RPMI8226 (cell line): ENCODE measurements around the gene ZNRF2.

Experiments
- DNase-seq: peaks from one replicate; pipeline ENCODE4 v3.0.0-alpha.2; 2015

The ZNRF2 gene

GRCh38 chr7:30284298-30285066, at the start of gene ZNRF2:
ZNRF2 (plus strand) TSS chr7:30284597; CDS start chr7:30285358, 761 bp downstream.
- DNase-seq, result peak; percentile 100

DNA sequence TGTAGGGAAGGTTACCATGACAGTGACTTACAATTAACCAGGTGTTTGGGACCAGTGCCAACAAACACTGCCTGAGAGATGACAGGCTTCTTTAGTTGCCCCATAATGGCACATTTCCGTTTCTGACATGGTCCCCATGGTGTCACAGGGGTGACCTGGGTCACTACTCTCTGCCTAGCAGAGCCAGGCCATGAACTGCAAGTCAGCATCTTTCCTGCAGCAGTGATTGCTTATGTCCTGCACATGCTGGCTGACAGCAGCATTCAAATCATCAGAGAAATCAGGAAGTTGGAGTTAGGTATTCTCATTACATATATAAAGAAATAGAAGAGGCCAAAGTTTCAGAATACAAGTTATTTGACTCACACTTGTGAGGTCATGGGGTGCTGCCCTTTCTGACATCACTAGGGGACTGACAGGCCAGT, 47.1 kb upstream of the ZNRF2 start:
- DNase-seq, result peak; percentile 100

GRCh38 chr7:30238721-30239441, 45.5 kb upstream of the ZNRF2 start:
- peak; percentile 98 for DNase-seq

GRCh38 chr7:30240106-30240800, 44.1 kb upstream of the ZNRF2 start:
- peak; percentile 68 for DNase-seq

GRCh38 chr7:30241767-30242166, 42.6 kb upstream of the ZNRF2 start:
- DNase-seq, result no peak

GRCh38 chr7:30244340-30244739, 40.1 kb upstream of the ZNRF2 start:
- DNase-seq, result no peak

DNA sequence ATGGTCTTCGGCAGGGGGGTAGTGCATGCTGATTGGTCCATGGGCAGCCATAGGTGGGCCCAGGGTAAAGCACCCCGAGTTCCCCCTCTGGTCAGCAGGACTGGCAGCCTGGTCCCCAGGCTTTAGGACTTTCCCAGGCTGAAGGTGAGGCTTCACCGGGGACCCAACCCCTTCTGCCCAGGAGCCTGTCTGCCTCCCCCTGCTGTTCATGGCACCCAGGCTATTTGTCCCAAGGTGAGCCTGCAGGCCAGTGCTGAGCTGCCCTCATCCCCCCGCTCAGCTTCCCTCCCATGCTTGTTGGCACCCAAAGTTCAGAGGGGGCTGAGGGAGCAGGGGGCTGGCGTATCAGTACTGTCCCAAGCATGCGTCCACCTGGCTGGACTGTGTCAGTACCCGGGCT, 38.5 kb upstream of the ZNRF2 start:
- no peak for DNase-seq

- no peak for DNase-seq
Measured at GRCh38 chr7:30246392-30246791, 38.0 kb upstream of the ZNRF2 start.

DNA sequence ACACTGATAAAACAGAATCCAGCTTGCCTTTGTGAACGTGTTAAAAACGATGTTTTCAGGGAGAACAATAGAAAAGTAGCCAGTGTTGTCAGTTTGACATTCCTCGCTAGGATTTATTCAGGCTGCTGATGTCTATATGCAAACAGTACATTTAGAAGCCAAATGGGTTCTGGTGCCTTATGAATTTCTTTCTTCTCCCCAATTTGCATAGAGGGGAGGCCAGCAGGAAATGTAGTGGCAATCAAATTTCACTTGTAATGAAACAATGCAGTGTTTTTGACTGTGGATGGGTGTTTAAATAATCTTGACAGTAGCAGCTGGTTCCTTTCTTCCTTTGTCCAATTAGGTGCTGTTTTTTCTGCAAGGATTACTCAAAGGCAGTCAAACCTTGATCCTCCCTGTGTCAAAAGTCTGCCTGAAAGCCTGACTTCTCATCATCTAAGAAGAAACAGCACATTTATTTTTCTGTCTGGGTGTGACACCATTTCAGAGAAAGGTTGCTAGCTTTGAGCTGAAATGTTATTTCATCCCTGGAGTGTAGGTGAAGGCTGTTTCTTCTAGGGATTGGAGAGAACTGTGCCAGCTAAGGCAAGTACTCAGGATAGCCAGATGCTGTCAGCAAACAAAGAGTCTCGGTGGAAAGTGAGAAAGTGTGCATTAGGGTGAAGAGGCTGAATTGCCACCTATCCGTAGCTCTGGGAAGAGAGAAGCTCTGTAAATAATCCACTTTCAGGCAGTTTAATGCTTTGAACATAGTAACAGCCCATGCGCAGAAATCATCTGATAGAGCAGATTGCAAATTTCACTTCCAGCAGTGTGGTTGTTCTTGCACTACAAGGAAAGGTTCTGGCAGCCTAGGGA, 36.6 kb upstream of the ZNRF2 start:
- no peak for DNase-seq

GRCh38 chr7:30249316-30249715, 35.1 kb upstream of the ZNRF2 start:
- DNase-seq, result no peak

DNA sequence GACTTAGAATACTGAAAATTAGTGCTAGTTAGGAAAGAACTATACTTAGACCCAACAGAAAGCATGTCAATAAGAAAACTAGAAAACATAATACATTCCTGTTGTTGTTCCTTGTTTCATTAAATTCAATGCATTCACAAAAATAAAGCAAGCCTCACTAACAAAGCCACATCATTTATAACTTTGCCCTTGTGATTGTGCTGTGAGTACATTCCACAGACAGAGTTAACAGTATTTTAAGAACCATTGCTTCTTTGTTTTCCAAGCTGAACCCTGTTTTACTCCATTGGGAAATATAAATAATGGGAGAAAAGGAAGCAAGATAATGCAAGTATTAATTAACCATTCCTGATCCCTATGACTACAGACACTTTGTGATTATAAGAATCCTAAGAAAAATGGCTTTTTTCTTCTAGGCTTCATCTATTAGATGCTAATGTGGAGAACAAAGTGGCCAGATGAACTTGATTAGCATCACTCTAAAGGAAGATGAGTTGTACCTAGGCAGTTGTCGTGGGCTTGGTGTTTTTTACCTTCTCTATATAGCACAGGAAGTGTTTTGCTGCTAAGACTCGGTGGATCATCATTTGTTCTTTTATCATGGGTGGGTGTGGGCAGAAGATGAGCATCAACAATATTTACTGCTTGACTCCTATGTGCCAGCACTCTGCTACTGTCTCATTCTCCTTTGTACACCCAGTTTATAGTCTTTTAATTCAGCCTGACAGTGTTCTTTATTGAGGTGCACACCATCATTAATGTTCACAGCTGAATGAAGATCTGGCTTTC, 34.2 kb upstream of the ZNRF2 start:
- DNase-seq, result no peak

GRCh38 chr7:30251708-30252329, 32.6 kb upstream of the ZNRF2 start:
- DNase-seq, result no peak

GRCh38 chr7:30252885-30253795, 31.3 kb upstream of the ZNRF2 start:
- DNase-seq, result peak; percentile 63

GRCh38 chr7:30253796-30254165, 30.6 kb upstream of the ZNRF2 start:
- no peak for DNase-seq

- no peak for DNase-seq
Measured at GRCh38 chr7:30254248-30254647, 30.1 kb upstream of the ZNRF2 start.

DNA sequence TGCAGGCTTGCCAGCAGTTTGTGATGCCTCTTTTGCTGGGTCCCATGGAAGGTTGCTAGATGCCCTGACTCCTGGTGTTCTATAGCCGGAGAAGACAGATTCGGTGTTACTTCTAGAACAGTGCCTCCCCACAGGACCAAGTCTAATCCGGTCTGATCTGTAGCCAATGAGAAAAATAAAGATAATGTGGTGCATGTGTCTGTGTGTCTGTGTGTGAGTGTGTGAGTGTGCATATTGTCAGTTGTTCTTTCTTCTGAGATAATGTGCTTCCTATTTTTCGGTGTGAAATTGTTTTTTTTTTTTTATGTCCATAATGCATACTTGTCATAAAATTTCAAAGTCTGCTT, 29.7 kb upstream of the ZNRF2 start:
- no peak for DNase-seq

- no peak for DNase-seq
Measured at GRCh38 chr7:30255064-30255769, 29.2 kb upstream of the ZNRF2 start.

DNA sequence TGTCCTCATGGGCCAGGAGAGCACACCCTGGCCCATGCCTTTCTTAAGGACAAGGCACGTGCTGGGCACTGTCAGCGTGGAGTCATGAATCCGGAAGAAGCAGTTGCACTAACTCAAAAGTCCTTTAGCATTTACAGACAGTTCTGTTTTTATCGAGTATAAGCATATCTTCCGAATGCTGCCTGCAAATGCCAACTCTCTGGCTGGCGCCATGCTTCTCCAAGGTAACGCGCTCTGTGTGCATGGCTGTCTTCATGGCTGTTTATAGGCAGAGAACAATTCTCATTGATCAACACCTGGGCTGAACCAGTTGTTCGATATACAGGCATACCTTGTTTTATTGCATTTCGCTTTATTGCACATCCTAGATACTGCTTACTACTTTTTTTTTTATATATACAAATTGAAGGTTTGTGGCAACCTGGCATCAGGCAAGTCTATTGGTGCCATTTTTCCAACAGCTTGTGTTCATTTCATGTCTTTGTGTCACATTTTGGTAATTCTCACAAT, 28.0 kb upstream of the ZNRF2 start:
- no peak for DNase-seq

- DNase-seq, result no peak
Measured at GRCh38 chr7:30260246-30260768, 24.1 kb upstream of the ZNRF2 start.
